HG02970 (cell line): Measurements from ENCODE around the gene SPTB.

Source experiments
- ATAC-seq: cut with Tn5 transposase; IDR thresholded peaks from one replicate; pipeline ENCODE4 v1.9.1; 2021; ENCODE audit warnings: mild to moderate bottlenecking, moderate library complexity, moderate number of reproducible peaks; ENCODE audit not compliant: unreplicated experiment, low FRiP score

SPTB gene

GRCh38 chr14:64795211-64795610, 84.5 kb downstream of the SPTB start:
- no peak for ATAC-seq

GRCh38 chr14:64792871-64793560, 86.7 kb downstream of the SPTB start:
- ATAC-seq, result no peak

GRCh38 chr14:64792231-64792630, 87.5 kb downstream of the SPTB start:
- ATAC-seq, result no peak

- no peak for ATAC-seq
Measured at GRCh38 chr14:64790478-64790877, 89.2 kb downstream of the SPTB start.

- no peak for ATAC-seq
Measured at GRCh38 chr14:64789696-64790095, 90.0 kb downstream of the SPTB start.

- ATAC-seq, result no peak
Measured at GRCh38 chr14:64788706-64789105, 91.0 kb downstream of the SPTB start.

- no peak for ATAC-seq
Measured at GRCh38 chr14:64787619-64788018, 92.1 kb downstream of the SPTB start.

- ATAC-seq, result no peak
Measured at GRCh38 chr14:64786296-64787149, 93.2 kb downstream of the SPTB start.

- no peak for ATAC-seq
Measured at GRCh38 chr14:64784006-64784405, 95.7 kb downstream of the SPTB start.

- ATAC-seq, result no peak
Measured at GRCh38 chr14:64782196-64782595, 97.5 kb downstream of the SPTB start.

GRCh38 chr14:64779472-64779871, 100.2 kb downstream of the SPTB start:
- ATAC-seq, result no peak

- ATAC-seq, result no peak
Measured at GRCh38 chr14:64778104-64778754, 101.5 kb downstream of the SPTB start.

GRCh38 chr14:64777461-64777860, 102.2 kb downstream of the SPTB start:
- no peak for ATAC-seq

GRCh38 chr14:64775081-64775777, 104.5 kb downstream of the SPTB start:
- ATAC-seq, result no peak

GRCh38 chr14:64774272-64774671, 105.4 kb downstream of the SPTB start:
- ATAC-seq, result no peak

- no peak for ATAC-seq
Measured at GRCh38 chr14:64773577-64773976, 106.1 kb downstream of the SPTB start.

- ATAC-seq, result no peak
Measured at GRCh38 chr14:64773046-64773445, 106.7 kb downstream of the SPTB start.

- ATAC-seq, result no peak
Measured at GRCh38 chr14:64772397-64772950, 107.2 kb downstream of the SPTB start.

- ATAC-seq, result no peak
Measured at GRCh38 chr14:64771161-64771560, 108.5 kb downstream of the SPTB start.

GRCh38 chr14:64770751-64771150, 109.0 kb downstream of the SPTB start:
- no peak for ATAC-seq
